ENCODE measurements around the gene ACSS2.
A peak's percentile ranks its signal among the peaks of the same experiment; 100 is the strongest.

The ACSS2 gene

DNA sequence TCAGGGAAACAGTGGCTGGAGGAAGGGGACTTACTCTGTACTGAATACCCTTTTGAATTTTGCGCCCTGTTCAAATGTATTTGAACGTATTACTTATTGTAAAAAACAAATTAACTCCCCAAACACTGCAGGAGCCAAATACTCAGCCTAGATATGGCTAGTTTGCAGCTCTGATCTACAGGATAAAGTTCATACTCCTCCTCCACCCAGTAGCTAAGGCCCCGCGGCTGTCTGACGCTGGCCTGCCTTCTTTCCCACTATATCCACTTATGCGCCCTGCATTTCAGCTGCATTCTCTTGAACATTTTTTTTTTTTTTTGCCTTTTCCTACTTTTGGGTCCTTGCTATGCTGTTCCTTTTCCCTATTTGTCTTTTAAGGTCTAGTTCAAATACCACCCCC lies 72.7 kb downstream of the ACSS2 start:
- DNase-seq (ENCODE audit: low spot score) = no peak

GRCh38 chr20:34951252-34951651 lies 74.8 kb downstream of the ACSS2 start:
- DNase-seq (ENCODE audit: low spot score) = no peak

DNA sequence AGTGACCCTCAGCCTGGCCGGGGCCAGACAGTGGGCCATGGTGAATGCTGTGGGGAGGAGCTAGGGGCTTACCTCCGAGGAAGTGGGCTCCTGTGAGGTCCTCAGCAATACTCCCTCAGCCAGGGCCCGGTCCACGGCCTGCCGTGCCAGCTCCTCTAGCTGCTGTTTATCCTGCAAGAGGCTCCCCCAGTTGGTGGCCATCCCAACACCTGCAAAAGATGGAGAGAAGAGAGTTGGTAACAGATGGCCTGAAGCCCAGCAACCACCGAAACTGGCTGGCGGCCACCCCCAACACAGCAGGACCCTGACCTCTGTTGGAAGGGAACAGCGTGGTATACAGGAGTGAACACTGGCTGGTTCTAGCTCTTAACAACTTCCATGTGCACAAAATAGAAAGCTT lies 75.2 kb downstream of the ACSS2 start:
- no peak for DNase-seq (ENCODE audit: low spot score)

- no peak for DNase-seq (ENCODE audit: low spot score)
Measured at GRCh38 chr20:34952671-34953070, 76.3 kb downstream of the ACSS2 start.

- no peak for DNase-seq (ENCODE audit: low spot score)
Measured at GRCh38 chr20:34953960-34954359, 77.5 kb downstream of the ACSS2 start.

- peak; percentile 50 for DNase-seq (ENCODE audit: low spot score)
Measured at GRCh38 chr20:34954904-34955230, 78.5 kb downstream of the ACSS2 start.

- peak; percentile 99 for DNase-seq (ENCODE audit: low spot score)
Measured at GRCh38 chr20:34955231-34956040, 79.0 kb downstream of the ACSS2 start, which contains the start of the genes GSS and MYH7B. Gene GSS, minus strand, starts transcription at chr20:34955806. Its CDS starts 3,954 bp downstream, at chr20:34951852. Gene MYH7B, plus strand, starts transcription at chr20:34955868. Its CDS starts 22,138 bp downstream, at chr20:34978006.

GRCh38 chr20:34956041-34956458 lies 79.6 kb downstream of the ACSS2 start:
- DNase-seq (ENCODE audit: low spot score) = no peak

DNA sequence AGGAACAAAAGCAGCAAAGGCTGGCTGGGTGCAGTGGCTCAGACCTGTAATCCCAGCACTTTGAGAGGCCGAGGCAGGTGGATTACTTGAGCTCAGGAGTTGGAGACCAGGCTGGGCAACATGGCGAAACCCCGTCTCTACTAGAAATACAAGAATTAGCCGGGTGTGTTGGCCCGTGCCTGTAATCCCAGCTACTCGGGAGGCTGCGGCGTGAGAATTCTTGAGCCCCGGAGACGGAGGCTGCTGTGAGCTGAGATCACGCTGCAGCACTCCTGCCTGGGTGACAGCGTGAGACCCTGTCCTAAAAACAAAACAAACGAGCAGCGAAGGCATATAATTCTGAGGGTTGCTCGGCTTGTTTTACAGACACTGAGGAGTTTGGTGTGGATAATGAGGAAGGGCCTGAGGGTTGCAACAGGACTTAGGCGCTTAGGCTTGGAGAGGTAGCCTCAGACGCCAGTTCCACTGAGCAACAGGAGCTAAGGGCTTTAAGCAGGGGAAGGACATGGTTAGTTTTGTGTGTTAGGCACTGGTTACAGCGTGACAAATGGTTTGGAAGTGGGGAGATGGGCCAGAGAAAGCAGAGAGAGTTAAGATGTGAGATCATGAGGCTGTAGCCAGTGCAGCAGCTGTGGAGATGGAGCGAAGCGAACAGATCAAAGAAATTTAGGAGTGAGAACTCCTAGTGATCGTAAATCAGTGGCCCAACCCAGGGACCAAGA lies 80.5 kb downstream of the ACSS2 start:
- DNase-seq (ENCODE audit: low spot score) = no peak

DNA sequence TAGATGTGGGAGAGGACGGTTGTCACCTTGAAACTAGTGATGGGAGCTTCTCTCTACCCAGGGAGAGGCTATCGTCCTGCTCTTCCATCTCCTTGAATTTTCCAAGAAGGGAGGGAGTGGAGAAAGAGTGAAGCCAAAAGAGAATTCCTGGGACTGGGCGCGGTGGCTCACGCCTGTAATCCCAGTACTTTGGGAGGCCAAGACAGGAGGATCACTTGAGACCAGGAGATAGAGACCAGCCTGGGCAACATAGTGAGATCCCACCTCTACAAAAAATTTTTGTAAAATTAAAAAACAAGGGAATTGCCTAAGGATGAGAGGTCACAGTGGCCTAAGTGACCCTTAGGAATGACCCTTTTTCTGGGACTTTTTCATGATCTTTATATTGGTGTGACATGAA lies 88.1 kb downstream of the ACSS2 start:
- no peak for DNase-seq (ENCODE audit: low spot score)

DNA sequence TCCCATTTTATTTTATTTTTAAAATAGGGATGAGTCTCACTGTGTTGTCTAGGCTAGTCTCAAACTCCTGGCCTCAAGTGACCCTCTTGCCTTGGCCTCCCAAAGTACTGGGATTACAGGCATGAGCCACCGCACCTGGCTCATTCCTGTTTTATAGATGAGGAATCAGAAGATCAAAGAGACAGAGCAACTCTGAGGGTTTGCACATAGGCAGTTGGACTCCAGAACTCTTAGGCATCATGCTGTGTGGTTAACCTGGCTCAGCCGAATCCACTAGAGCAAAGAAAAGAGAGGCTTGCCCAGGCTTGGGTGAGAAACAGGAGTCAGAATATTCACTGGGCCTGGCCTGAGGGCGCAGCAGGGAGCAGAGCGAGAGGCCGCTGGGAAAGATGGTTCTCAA lies 88.6 kb downstream of the ACSS2 start:
- no peak for DNase-seq (ENCODE audit: low spot score)

DNA sequence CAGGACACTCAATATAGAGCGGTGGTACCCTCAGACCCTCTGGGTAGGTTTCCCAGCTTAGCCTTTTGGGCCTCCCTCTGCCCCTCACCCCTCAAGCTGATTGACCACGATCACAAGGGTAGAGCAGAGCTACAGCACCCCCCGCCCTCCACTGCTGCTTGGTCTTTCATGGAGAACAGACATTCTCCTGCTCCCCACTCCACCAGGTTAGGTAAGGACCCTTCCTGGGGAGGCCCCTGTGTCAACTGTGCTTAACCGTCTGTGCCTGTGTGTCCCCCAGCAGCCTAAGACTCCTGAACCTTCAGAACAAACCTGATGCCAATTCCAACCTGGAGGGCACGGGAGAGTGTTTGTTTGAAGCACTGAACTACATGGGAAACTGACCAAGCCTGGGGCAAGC lies 91.0 kb downstream of the ACSS2 start:
- DNase-seq (ENCODE audit: low spot score) = no peak

GRCh38 chr20:34968042-34968775 lies 91.8 kb downstream of the ACSS2 start:
- DNase-seq (ENCODE audit: low spot score) = no peak

DNA sequence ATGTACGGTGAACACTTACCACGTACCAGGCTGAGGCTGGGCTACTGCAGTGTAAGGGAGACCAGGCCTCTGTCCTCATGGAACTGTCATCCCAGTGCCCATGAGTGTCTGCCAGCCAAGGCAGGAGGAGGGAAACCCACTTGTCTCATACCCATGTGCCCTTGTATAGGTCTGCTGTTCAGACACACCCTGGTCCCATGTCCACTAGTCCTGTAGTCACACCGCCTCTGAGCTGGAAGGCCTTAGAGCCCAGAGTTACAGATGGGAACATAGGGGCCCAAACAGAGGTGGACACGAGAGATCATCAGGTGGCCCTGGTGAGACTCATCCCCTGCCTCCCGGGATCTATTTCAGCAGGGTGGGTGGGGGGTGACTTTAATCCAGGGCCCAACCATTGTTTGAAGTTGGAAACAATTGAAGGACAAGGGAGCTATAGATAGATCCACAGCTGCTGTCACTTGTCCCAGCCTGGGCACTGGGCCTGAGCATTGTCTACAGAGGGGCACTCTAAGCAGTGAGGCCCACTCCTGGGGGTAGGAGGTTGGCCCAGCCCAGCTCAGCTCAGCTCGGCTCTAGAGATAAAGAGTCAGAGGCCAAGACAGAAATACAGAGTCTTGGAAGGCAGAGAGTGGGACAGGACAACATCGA lies 93.9 kb downstream of the ACSS2 start:
- no peak for DNase-seq (ENCODE audit: low spot score)

DNA sequence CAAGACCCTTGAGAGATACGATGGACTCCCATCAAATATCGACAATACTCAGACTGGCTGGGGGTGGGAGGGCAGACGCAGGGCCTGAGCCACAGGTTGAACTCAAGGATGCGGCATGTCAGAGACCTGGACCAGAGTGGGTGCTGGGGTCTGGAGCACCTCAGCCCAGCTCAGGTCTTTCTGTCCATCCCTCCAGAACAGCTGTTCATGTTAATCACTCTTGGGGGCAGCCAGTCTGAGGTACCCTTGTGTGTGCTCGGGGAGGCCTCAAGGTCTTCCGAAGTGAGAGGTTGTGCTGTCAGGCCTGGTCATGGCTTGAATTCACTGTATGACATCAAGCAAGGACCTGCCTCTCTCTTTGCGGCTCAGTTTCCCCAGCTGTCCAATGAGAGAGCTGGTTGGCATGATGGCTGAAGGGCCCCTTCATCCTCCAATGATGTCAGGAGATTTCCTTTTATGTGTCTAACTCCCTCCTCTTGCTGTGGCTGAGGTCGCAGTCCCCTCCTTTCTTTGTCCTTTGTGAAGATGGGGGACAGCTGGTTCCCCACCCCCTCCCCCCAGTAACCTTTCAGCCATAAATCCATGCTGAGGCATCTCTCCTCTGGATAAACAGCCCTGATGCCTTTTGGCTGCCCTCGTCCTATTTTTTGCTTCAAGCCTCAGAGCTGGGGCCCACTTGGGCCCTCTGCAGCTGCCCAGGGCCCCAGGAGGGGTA lies 94.6 kb downstream of the ACSS2 start:
- no peak for DNase-seq (ENCODE audit: low spot score)

GRCh38 chr20:34971561-34972235 lies 95.3 kb downstream of the ACSS2 start:
- no peak for DNase-seq (ENCODE audit: low spot score)

- DNase-seq (ENCODE audit: low spot score) = no peak
Measured at GRCh38 chr20:34974246-34974645, 97.8 kb downstream of the ACSS2 start.

GRCh38 chr20:34976286-34976685 lies 99.9 kb downstream of the ACSS2 start:
- DNase-seq (ENCODE audit: low spot score) = no peak
